ENCODE data around the gene CACNA1I. TPM values are rescaled to one million over a fixed set of nuclear protein-coding genes. Genes with fewer than 3 reads are reported as not detected.

Gene CACNA1I
- total and polyA plus RNA-seq, 11 donors = 0.01 to 0.07 (median 0.04) TPM; not detected in 6

- DNase-seq = no peak
- WGBS, 4 donors = 58 to 69% (median 65%) methylated on average over 18 of the region's 18 CpGs
These were observed 142.4 kb downstream of the CACNA1I start for GRCh38 chr22:39712751-39713525.

GRCh38 chr22:39713799-39714290 is 143.3 kb downstream of the CACNA1I start:
- H3K4me1 ChIP-seq = peaks cover 0 to 9% (median 0%) of the 10 kb centered on the region in 12 donors
- peak in 1 of 4 donors; percentile 9 for ATAC-seq
- intact Hi-C loops (cut with DNase I) = no loop called here
- DNase-seq = no peak
- H3K27me3 ChIP-seq = peaks cover 0 to 40% (median 6%) of the 10 kb centered on the region in 9 donors
- H3K27ac ChIP-seq = no peak overlapping the region
- no peak overlapping the region for H3K4me3 ChIP-seq
- WGBS, 4 donors = 80 to 84% (median 82%) methylated on average over 7 to 10 of the region's 10 CpGs
- H3K9me3 ChIP-seq = no peaks in the 10 kb centered on the region
- H3K36me3 ChIP-seq = no peaks in the 10 kb centered on the region
- TF ChIP-seq POLR2A (IDR thresholded peaks at IDR 0.05) = no peak
- TF ChIP-seq, protein P1, sequence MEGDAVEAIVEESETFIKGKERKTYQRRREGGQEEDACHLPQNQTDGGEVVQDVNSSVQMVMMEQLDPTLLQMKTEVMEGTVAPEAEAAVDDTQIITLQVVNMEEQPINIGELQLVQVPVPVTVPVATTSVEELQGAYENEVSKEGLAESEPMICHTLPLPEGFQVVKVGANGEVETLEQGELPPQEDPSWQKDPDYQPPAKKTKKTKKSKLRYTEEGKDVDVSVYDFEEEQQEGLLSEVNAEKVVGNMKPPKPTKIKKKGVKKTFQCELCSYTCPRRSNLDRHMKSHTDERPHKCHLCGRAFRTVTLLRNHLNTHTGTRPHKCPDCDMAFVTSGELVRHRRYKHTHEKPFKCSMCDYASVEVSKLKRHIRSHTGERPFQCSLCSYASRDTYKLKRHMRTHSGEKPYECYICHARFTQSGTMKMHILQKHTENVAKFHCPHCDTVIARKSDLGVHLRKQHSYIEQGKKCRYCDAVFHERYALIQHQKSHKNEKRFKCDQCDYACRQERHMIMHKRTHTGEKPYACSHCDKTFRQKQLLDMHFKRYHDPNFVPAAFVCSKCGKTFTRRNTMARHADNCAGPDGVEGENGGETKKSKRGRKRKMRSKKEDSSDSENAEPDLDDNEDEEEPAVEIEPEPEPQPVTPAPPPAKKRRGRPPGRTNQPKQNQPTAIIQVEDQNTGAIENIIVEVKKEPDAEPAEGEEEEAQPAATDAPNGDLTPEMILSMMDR (IDR thresholded peaks at IDR 0.05) = no peak

More at GRCh38 chr22:39712751-39713525, 142.4 kb downstream of the CACNA1I start:
- no peaks in the 10 kb centered on the region for H3K36me3 ChIP-seq
- ATAC-seq = no peak
- H3K9me3 ChIP-seq = no peaks in the 10 kb centered on the region
- H3K27ac ChIP-seq = no peak overlapping the region
- H3K4me3 ChIP-seq = no peak overlapping the region
- peaks cover 0 to 9% (median 0%) of the 10 kb centered on the region in 12 donors for H3K4me1 ChIP-seq
- H3K27me3 ChIP-seq = peaks cover 0 to 45% (median 6%) of the 10 kb centered on the region in 9 donors
- no peak for TF ChIP-seq POLR2A (IDR thresholded peaks at IDR 0.05)
- TF ChIP-seq, protein P1 (IDR thresholded peaks at IDR 0.05) = no peak
- intact Hi-C loops (cut with DNase I) = no loop called here

GRCh38 chr22:39714321-39714720 is 143.8 kb downstream of the CACNA1I start:
- no peak for DNase-seq
- 86 to 92% (median 89%) methylated on average over 8 of the region's 8 CpGs for whole genome bisulfite sequencing, 4 donors
- no peak for TF ChIP-seq POLR2A (IDR thresholded peaks at IDR 0.05)
- TF ChIP-seq, protein P1 (IDR thresholded peaks at IDR 0.05) = no peak
- Histone ChIP-seq H3K27me3 (peaks cover 0 to 35% (median 6%) of the 10 kb centered on the region in 9 donors), H3K36me3 (no peaks in the 10 kb centered on the region), H3K9me3 (no peaks in the 10 kb centered on the region), H3K27ac (no peak overlapping the region), H3K4me1 (peaks cover 0 to 9% (median 0%) of the 10 kb centered on the region in 12 donors), H3K4me3 (no peak overlapping the region)
- ATAC-seq = peak in 1 of 4 donors; percentile 25
- intact Hi-C loops (cut with DNase I) = no loop called here

DNA sequence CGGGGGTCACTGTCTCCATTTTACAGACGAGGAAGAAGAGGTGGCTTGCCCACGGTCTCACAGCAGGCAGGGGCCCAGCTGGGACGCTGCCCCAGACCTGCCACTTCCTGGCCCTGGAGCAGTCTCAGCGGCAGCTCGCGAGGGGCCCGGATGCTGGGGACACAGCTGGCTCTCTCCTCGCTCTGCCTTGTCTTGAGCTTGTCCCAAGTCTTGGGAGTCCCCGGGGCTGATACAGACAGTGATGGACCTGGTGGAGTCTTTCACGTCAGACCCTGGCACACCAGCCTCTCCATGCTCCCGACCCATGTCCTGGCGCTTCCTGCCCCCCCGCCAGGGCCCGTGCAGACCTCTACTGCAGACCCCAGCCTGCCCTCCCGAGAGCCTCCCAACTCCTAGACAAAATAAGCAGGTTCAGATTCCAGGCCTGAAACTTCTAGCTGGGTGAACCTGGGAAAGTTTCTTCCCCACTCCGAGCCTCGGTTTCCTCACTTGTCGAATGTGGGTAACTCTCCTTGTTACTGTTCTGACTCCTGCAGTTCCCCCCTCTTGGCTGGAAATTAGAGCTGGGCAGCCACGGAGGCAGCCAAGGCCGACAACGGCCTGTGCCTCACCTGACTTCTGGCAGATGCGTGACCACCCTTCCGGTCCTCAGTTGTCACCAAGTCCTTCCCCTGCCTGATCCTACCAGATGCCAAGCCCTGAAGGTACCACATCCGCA is 145.4 kb downstream of the CACNA1I start:
- H3K27ac ChIP-seq = no peak overlapping the region
- no peak for DNase-seq

More for the DNA sequence above, 145.4 kb downstream of the CACNA1I start:
- Histone ChIP-seq H3K9me3 (no peaks in the 10 kb centered on the region), H3K36me3 (no peaks in the 10 kb centered on the region), H3K4me1 (peaks cover 0 to 3% (median 0%) of the 10 kb centered on the region in 12 donors), H3K27me3 (peaks cover 0 to 30% (median 4%) of the 10 kb centered on the region in 9 donors), H3K4me3 (no peak overlapping the region)
- intact Hi-C loops (cut with DNase I) = no loop called here
- WGBS, 4 donors = 77 to 81% (median 78%) methylated on average over 25 of the region's 25 CpGs
- ATAC-seq = no peak
- no peak for TF ChIP-seq POLR2A (IDR thresholded peaks at IDR 0.05)
- TF ChIP-seq, protein P1 (IDR thresholded peaks at IDR 0.05) = no peak
